Endothelial cell of umbilical vein (primary cell): ENCODE results near the gene PTCHD1.

Source experiments
- EZH2 ChIP-seq: IDR thresholded peaks from 2 replicates; pipeline ENCODE4 v1.6.1; 2012; ENCODE audit warnings: borderline replicate concordance, low read depth, mild to moderate bottlenecking, moderate library complexity, low read length, inconsistent platforms; ENCODE audit not compliant: severe bottlenecking
- FOS ChIP-seq: IDR thresholded peaks from 2 replicates; pipeline ENCODE4 v1.6.1; 2011; ENCODE audit warnings: mild to moderate bottlenecking, low read length, moderate library complexity, borderline replicate concordance; ENCODE audit not compliant: insufficient read depth
- GATA2 ChIP-seq: IDR thresholded peaks from 2 replicates; pipeline ENCODE4 v1.7.0; 2011; ENCODE audit warnings: low read depth, mild to moderate bottlenecking, moderate library complexity, mixed read lengths, low read length; ENCODE audit not compliant: insufficient read length, insufficient read depth
- JUN ChIP-seq: IDR thresholded peaks from 2 replicates; pipeline ENCODE4 v1.6.1; 2011; ENCODE audit warnings: borderline replicate concordance, low read depth; ENCODE audit not compliant: insufficient read length, insufficient read depth
- MYC ChIP-seq: IDR thresholded peaks from one replicate; pipeline ENCODE4 v1.6.1; 2011; ENCODE audit warnings: mild to moderate bottlenecking, low read depth, low read length
- POLR2A ChIP-seq: IDR thresholded peaks from 2 replicates; pipeline ENCODE4 v1.6.1; 2012; ENCODE audit warnings: low read depth, mild to moderate bottlenecking, control low read depth, low read length
- POLR2AphosphoS5 ChIP-seq: IDR thresholded peaks from 2 replicates; pipeline ENCODE4 v1.6.1; 2012; ENCODE audit warnings: low read depth, mild to moderate bottlenecking, control low read depth, low read length, moderate library complexity; ENCODE audit not compliant: insufficient read depth
- TF ChIP-seq, protein P1 (sequence below), 2 donors: IDR thresholded peaks; 1 replicate in 1 of 2; 2 replicates in 1 of 2; pipeline ENCODE4 v1.5.1; 2011; ENCODE audit warnings: low read length in 2 of 2, mild to moderate bottlenecking in 2 of 2, moderate library complexity in 2 of 2, control low read depth in 1 of 2, inconsistent platforms in 1 of 2, low read depth in 1 of 2; ENCODE audit not compliant: insufficient read depth in 1 of 2; ENCODE audit errors: extremely low read depth in 1 of 2
- TF ChIP-seq, protein P2 (sequence below): IDR thresholded peaks from 2 replicates; pipeline ENCODE4 v1.6.1; 2011; ENCODE audit not compliant: insufficient read depth, insufficient read length

GRCh38 chrX:23387550-23388184 is 53.0 kb downstream of the PTCHD1 start:
- TF ChIP-seq, protein P1, sequence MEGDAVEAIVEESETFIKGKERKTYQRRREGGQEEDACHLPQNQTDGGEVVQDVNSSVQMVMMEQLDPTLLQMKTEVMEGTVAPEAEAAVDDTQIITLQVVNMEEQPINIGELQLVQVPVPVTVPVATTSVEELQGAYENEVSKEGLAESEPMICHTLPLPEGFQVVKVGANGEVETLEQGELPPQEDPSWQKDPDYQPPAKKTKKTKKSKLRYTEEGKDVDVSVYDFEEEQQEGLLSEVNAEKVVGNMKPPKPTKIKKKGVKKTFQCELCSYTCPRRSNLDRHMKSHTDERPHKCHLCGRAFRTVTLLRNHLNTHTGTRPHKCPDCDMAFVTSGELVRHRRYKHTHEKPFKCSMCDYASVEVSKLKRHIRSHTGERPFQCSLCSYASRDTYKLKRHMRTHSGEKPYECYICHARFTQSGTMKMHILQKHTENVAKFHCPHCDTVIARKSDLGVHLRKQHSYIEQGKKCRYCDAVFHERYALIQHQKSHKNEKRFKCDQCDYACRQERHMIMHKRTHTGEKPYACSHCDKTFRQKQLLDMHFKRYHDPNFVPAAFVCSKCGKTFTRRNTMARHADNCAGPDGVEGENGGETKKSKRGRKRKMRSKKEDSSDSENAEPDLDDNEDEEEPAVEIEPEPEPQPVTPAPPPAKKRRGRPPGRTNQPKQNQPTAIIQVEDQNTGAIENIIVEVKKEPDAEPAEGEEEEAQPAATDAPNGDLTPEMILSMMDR (IDR thresholded peaks at IDR 0.05; ENCODE audit: extremely low read depth in 1 of 2, insufficient read depth in 1 of 2, low read depth in 1 of 2, low read length in 2 of 2) = no peak
- TF ChIP-seq POLR2AphosphoS5 (no peak), POLR2A (no peak), EZH2 (no peak), JUN (no peak), FOS (no peak), GATA2 (no peak), MYC (no peak)
- TF ChIP-seq, protein P2, sequence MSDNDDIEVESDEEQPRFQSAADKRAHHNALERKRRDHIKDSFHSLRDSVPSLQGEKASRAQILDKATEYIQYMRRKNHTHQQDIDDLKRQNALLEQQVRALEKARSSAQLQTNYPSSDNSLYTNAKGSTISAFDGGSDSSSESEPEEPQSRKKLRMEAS = no peak
